ENCODE measurements around the gene CDIP1. TPM values are rescaled to one million over a fixed set of nuclear protein-coding genes. Genes with fewer than 3 reads are reported as not detected.

Gene CDIP1
- total and polyA plus RNA-seq, 2 of the 8 experiments (the other 6 are each of a cell fraction or from before 2014, with no cell fraction given) = 56.6 to 76.3 TPM

- ChIA-PET CTCF (ENCODE audit: partially characterized antibody) (interaction anchor here (0.7 to 40.7 kb wide), 8 partner anchors 8 to 110 kb away, joined by 3 to 968 read pairs (median 6); partner anchors contain the start of gene MGRN1), POLR2A (ENCODE audit: partially characterized antibody) (interaction anchor here (1.3 to 1.7 kb wide), 3 partner anchors 15 to 21 kb away, joined by 4 to 5 read pairs (median 5); no protein-coding TSS in a partner anchor)
- Histone ChIP-seq H3K27me3 (replicated peaks in 1 of 4; ENCODE audit: control insufficient read depth in 3 of 4, extremely low read depth in 1 of 4, insufficient read depth in 3 of 4, low read length in 3 of 4) (peaks cover 1 to 14% (median 11%) of the 10 kb centered on the region in 4 experiments), H3K18ac (ENCODE audit: extremely low read depth, low read length) (no peak overlapping the region), H3K4me1 (replicated peaks in 1 of 4; ENCODE audit: control insufficient read depth in 3 of 4, insufficient read depth in 4 of 4, low read length in 3 of 4) (peaks cover 0 to 8% (median 5%) of the 10 kb centered on the region in 4 experiments; a peak in 5 of 7 replicates), H2BK12ac (ENCODE audit: low read depth, low read length) (no peak overlapping the region), H3K56ac (replicated peaks; ENCODE audit: insufficient read length, low read depth, low read length) (no peak overlapping the region), H3K4ac (replicated peaks; ENCODE audit: insufficient read length, low read depth, low read length) (no peak overlapping the region), H3K23me2 (ENCODE audit: low read depth, low read length) (peaks cover 3% of the 10 kb centered on the region; the same call in 1 of the 2 replicates), H3K14ac (ENCODE audit: insufficient read length) (no peak overlapping the region), H4K8ac (ENCODE audit: extremely low read depth, insufficient read depth, low read length) (no peak overlapping the region), H2AK5ac (ENCODE audit: low read depth, low read length) (0 out of 2 replicates have a peak overlapping the region, but pooled peaks have one; percentile 58), H3K27ac (ENCODE audit: low read depth, low read length) (no peak overlapping the region), H3K4me3 (ENCODE audit: extremely low read depth in 1 of 4, insufficient read depth in 2 of 4, low read depth in 3 of 4, low read length in 4 of 4) (no peak overlapping the region), H2AFZ (ENCODE audit: low read length) (no peak overlapping the region), H2BK15ac (ENCODE audit: low read length) (0 out of 2 replicates have a peak overlapping the region, but pooled peaks have one; percentile 81), H3K9ac (replicated peaks in 1 of 4; ENCODE audit: extremely low read depth in 1 of 4, low read depth in 3 of 4, low read length in 3 of 4) (no peak overlapping the region), H3K23ac (ENCODE audit: insufficient read length) (no peak overlapping the region), H4K20me1 (replicated peaks in 1 of 2; ENCODE audit: control insufficient read depth in 1 of 2, insufficient read depth in 2 of 2, low read length in 2 of 2) (peaks cover 3 to 8% of the 10 kb centered on the region in 2 experiments), H4K91ac (replicated peaks; ENCODE audit: insufficient read length, low read length) (no peak overlapping the region), H3K79me2 (ENCODE audit: control insufficient read depth in 1 of 2, insufficient read depth in 2 of 2, low read length in 2 of 2) (peaks cover 3 to 29% of the 10 kb centered on the region in 2 experiments; a peak in 2 of 4 replicates), H3K9me3 (ENCODE audit: insufficient read depth in 2 of 2, low read depth in 1 of 2, low read length in 1 of 2) (peaks cover 6 to 11% of the 10 kb centered on the region in 2 experiments), H3K36me3 (ENCODE audit: control insufficient read depth in 2 of 4, insufficient read depth in 4 of 4, low read length in 3 of 4) (no peaks in the 10 kb centered on the region), H3K79me1 (ENCODE audit: low read depth, low read length) (peaks cover 11% of the 10 kb centered on the region), H2BK20ac (ENCODE audit: low read length) (0 out of 2 replicates have a peak overlapping the region, but pooled peaks have one; percentile 78), H2BK5ac (ENCODE audit: low read depth, low read length) (no peak overlapping the region), H3K4me2 (ENCODE audit: insufficient read depth in 1 of 2, low read depth in 2 of 2, low read length in 2 of 2) (no peak overlapping the region), H4K5ac (ENCODE audit: insufficient read length, low read depth, low read length) (no peak overlapping the region), H2BK120ac (replicated peaks; ENCODE audit: low read depth, low read length) (no peak overlapping the region)
- DNase-seq (ENCODE audit: low read depth in 1 of 2, low spot score in 2 of 2) (no peak), FAIRE-seq (no peak)
- WGBS, 2 experiments (ENCODE audit: extremely low coverage in 1 of 2, insufficient coverage in 1 of 2, insufficient read length in 1 of 2, insufficient replicate concordance in 2 of 2, low coverage in 1 of 2, low lambda C conversion rate in 2 of 2, missing lambda C conversion rate in 1 of 2) = 53% methylated on average over 2 of the region's 2 CpGs; no CpG with 5 or more reads in 1 of the 2 experiments
- TF ChIP-seq RNF2 (IDR thresholded peaks at IDR 0.05; ENCODE audit: borderline replicate concordance, low read depth, low read length, missing control alignments, poor library complexity, severe bottlenecking) = no peak
- no peak for TF ChIP-seq TAF7 (optimal IDR thresholded peaks at IDR 0.05; ENCODE audit: borderline replicate concordance, low read depth, low read length)
- no peak for TF ChIP-seq CBX5 (IDR thresholded peaks at IDR 0.05; ENCODE audit: low read depth, low read length)
- TF ChIP-seq POU5F1 (IDR thresholded peaks at IDR 0.05; ENCODE audit: low read depth, low read length) = no peak
- TF ChIP-seq SUZ12 (IDR thresholded peaks at IDR 0.05; ENCODE audit: low read length) = no peak
- TF ChIP-seq GABPA (IDR thresholded peaks at IDR 0.05; ENCODE audit: borderline replicate concordance, insufficient read depth, low read length) = no peak
These were observed 1.2 kb upstream of the CDIP1 start for GRCh38 chr16:4539716-4540284.

Data from H1 (cell line).